HUES6 (cell line): ENCODE results near the gene DTWD2.

Experiments used
- H3K27ac ChIP-seq: 2 replicates; pipeline ENCODE4 v1.7.0; 2013; ENCODE audit warnings: low read depth, mild to moderate bottlenecking, low read length, inconsistent platforms
- H3K27me3 ChIP-seq: 2 replicates; pipeline ENCODE4 v1.6.1; 2013; ENCODE audit warnings: low read length; ENCODE audit not compliant: control insufficient read depth, insufficient read depth
- H3K36me3 ChIP-seq: 2 replicates; pipeline ENCODE4 v1.6.1; 2013; ENCODE audit warnings: low read length; ENCODE audit not compliant: control insufficient read depth, insufficient read depth
- H3K4me1 ChIP-seq: 2 replicates; pipeline ENCODE4 v1.6.1; 2013; ENCODE audit warnings: low read length; ENCODE audit not compliant: control insufficient read depth, insufficient read depth
- H3K4me3 ChIP-seq: 2 replicates; pipeline ENCODE4 v1.5.1; 2013; ENCODE audit warnings: low read depth, low read length
- H3K9ac ChIP-seq: one replicate; pipeline ENCODE4 v1.6.1; 2013; ENCODE audit warnings: mild to moderate bottlenecking, low read length
- H3K9me3 ChIP-seq: 2 replicates; pipeline ENCODE4 v1.6.1; 2013; ENCODE audit warnings: low read depth, low read length; ENCODE audit not compliant: control insufficient read depth, insufficient read depth

DTWD2 gene

GRCh38 chr5:118818604-118819003 is 169.7 kb downstream of the DTWD2 start:
- no peaks in the 10 kb centered on the region for H3K27me3 ChIP-seq
- peaks cover 4% of the 10 kb centered on the region; the same call in 1 of the 2 replicates for H3K4me1 ChIP-seq
- no peak overlapping the region for H3K4me3 ChIP-seq
- H3K9ac ChIP-seq = no peak overlapping the region
- no peaks in the 10 kb centered on the region for H3K36me3 ChIP-seq
- no peak overlapping the region for H3K27ac ChIP-seq
- H3K9me3 ChIP-seq = no peaks in the 10 kb centered on the region

GRCh38 chr5:118808441-118808840 is 179.9 kb downstream of the DTWD2 start:
- no peak overlapping the region for H3K9ac ChIP-seq
- H3K27ac ChIP-seq = no peak overlapping the region
- H3K36me3 ChIP-seq = no peaks in the 10 kb centered on the region
- no peaks in the 10 kb centered on the region for H3K27me3 ChIP-seq
- no peak overlapping the region for H3K4me3 ChIP-seq
- peaks cover 3% of the 10 kb centered on the region; the same call in 1 of the 2 replicates for H3K4me1 ChIP-seq
- no peaks in the 10 kb centered on the region for H3K9me3 ChIP-seq

- Histone ChIP-seq H3K4me3 (no peak overlapping the region), H3K27me3 (no peaks in the 10 kb centered on the region), H3K36me3 (no peaks in the 10 kb centered on the region; the same call in 1 of the 2 replicates), H3K27ac (no peak overlapping the region), H3K9ac (no peak overlapping the region), H3K9me3 (no peaks in the 10 kb centered on the region; the same call in 1 of the 2 replicates), H3K4me1 (peaks cover 3% of the 10 kb centered on the region; the same call in 1 of the 2 replicates)
These were observed 181.8 kb downstream of the DTWD2 start for GRCh38 chr5:118806571-118806970.

- peaks cover 3% of the 10 kb centered on the region; the same call in 1 of the 2 replicates for H3K4me1 ChIP-seq
- H3K27ac ChIP-seq = no peak overlapping the region
- no peaks in the 10 kb centered on the region for H3K27me3 ChIP-seq
- H3K9ac ChIP-seq = no peak overlapping the region
- H3K4me3 ChIP-seq = no peak overlapping the region
- H3K9me3 ChIP-seq = peaks cover 6% of the 10 kb centered on the region; the same call in 1 of the 2 replicates
- peaks cover 5% of the 10 kb centered on the region; the same call in 1 of the 2 replicates for H3K36me3 ChIP-seq
These were observed 186.0 kb downstream of the DTWD2 start for GRCh38 chr5:118802335-118802734.

- peaks cover 27% of the 10 kb centered on the region for H3K4me1 ChIP-seq
- H3K4me3 ChIP-seq = no peak overlapping the region
- H3K27me3 ChIP-seq = no peaks in the 10 kb centered on the region
- H3K36me3 ChIP-seq = peaks cover 5% of the 10 kb centered on the region; the same call in 1 of the 2 replicates
- peak overlapping the region; percentile 2; the same call in 1 of the 2 replicates for H3K27ac ChIP-seq
- no peak overlapping the region for H3K9ac ChIP-seq
- 0 out of 2 replicates have a peak, but pooled peaks cover 6% of the 10 kb centered on the region for H3K9me3 ChIP-seq
These were observed 192.3 kb downstream of the DTWD2 start for GRCh38 chr5:118796081-118796480.

- Histone ChIP-seq H3K4me3 (no peak overlapping the region), H3K27me3 (no peaks in the 10 kb centered on the region), H3K9me3 (0 out of 2 replicates have a peak, but pooled peaks cover 4% of the 10 kb centered on the region), H3K9ac (no peak overlapping the region), H3K27ac (no peak overlapping the region), H3K36me3 (peaks cover 5% of the 10 kb centered on the region; the same call in 1 of the 2 replicates), H3K4me1 (peaks cover 29% of the 10 kb centered on the region)
These were observed 194.1 kb downstream of the DTWD2 start for GRCh38 chr5:118794281-118794680.

- Histone ChIP-seq H3K9ac (no peak overlapping the region), H3K4me3 (no peak overlapping the region), H3K4me1 (peaks cover 29% of the 10 kb centered on the region), H3K27ac (no peak overlapping the region), H3K27me3 (no peaks in the 10 kb centered on the region), H3K9me3 (0 out of 2 replicates have a peak, but pooled peaks cover 4% of the 10 kb centered on the region), H3K36me3 (peaks cover 2% of the 10 kb centered on the region; the same call in 1 of the 2 replicates)
These were observed 194.7 kb downstream of the DTWD2 start for GRCh38 chr5:118793652-118794051.

GRCh38 chr5:118793091-118793490 is 195.3 kb downstream of the DTWD2 start:
- Histone ChIP-seq H3K9ac (no peak overlapping the region), H3K4me1 (peaks cover 29% of the 10 kb centered on the region), H3K4me3 (no peak overlapping the region), H3K36me3 (no peaks in the 10 kb centered on the region), H3K27ac (no peak overlapping the region), H3K27me3 (no peaks in the 10 kb centered on the region), H3K9me3 (no peaks in the 10 kb centered on the region)

- peaks cover 29% of the 10 kb centered on the region for H3K4me1 ChIP-seq
- H3K9ac ChIP-seq = no peak overlapping the region
- no peaks in the 10 kb centered on the region for H3K9me3 ChIP-seq
- no peaks in the 10 kb centered on the region for H3K27me3 ChIP-seq
- H3K27ac ChIP-seq = no peak overlapping the region
- no peak overlapping the region for H3K4me3 ChIP-seq
- H3K36me3 ChIP-seq = no peaks in the 10 kb centered on the region
These were observed 196.2 kb downstream of the DTWD2 start for GRCh38 chr5:118791926-118792734.

- Histone ChIP-seq H3K9me3 (no peaks in the 10 kb centered on the region), H3K4me3 (no peak overlapping the region), H3K27ac (no peak overlapping the region)
These were observed 199.0 kb downstream of the DTWD2 start for GRCh38 chr5:118789366-118789765.

GRCh38 chr5:118788351-118788750 is 200.0 kb downstream of the DTWD2 start:
- H3K4me1 ChIP-seq = peaks cover 11% of the 10 kb centered on the region; the same call in 1 of the 2 replicates
- H3K9me3 ChIP-seq = no peaks in the 10 kb centered on the region
- H3K9ac ChIP-seq = no peak overlapping the region
- no peak overlapping the region for H3K4me3 ChIP-seq
- no peaks in the 10 kb centered on the region for H3K27me3 ChIP-seq
- H3K27ac ChIP-seq = no peak overlapping the region
- H3K36me3 ChIP-seq = no peaks in the 10 kb centered on the region

More at GRCh38 chr5:118789366-118789765, 199.0 kb downstream of the DTWD2 start:
- Histone ChIP-seq H3K4me1 (peaks cover 11% of the 10 kb centered on the region; the same call in 1 of the 2 replicates), H3K36me3 (no peaks in the 10 kb centered on the region), H3K27me3 (no peaks in the 10 kb centered on the region), H3K9ac (no peak overlapping the region)
